IPS DF 4.7 (cell line): ENCODE data around the gene QDPR.
"Not testable (repeated sequence)": the region's sequence is repeated elsewhere in the genome, so short reads cannot be mapped to it uniquely, and the experiment has no call there.

ENCODE experiments used
- DNase-seq: peaks from one replicate; pipeline ENCODE4 v3.0.0-alpha.2; 2013; ENCODE audit warnings: low spot score; ENCODE audit errors: extremely low read depth

QDPR gene

DNA sequence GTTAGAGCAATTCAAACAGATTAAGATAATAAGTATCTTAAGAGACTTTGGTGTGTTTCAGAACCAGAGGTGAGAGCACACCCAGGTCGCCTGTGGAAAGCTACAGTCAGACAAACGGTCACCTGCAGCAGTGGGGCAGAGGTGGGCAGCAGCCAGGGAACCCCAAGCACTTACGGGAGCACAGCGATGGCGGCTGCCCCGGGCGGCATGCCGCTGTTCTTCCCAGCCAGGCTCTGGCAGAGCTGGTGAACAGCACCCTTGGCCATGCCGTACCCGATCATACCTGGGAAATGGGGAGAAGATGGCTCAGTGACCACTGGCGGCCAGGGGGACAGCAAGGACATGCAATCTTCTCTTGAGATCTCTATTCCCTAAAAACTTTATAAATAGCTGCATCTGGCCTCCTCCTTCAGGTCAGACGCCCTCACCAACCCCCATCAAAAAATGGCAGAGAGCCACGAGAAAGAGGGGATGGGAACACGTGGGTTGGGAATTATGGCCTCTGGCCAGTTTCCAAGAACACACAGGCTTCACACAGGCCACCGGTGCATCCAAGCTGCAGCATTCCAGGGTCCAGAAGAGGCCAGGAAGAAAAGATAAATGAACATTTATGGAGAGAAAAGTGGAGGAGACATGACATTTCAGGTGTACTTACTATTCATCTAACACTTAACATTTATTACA, 19.7 kb downstream of the QDPR start:
- no peak for DNase-seq

DNA sequence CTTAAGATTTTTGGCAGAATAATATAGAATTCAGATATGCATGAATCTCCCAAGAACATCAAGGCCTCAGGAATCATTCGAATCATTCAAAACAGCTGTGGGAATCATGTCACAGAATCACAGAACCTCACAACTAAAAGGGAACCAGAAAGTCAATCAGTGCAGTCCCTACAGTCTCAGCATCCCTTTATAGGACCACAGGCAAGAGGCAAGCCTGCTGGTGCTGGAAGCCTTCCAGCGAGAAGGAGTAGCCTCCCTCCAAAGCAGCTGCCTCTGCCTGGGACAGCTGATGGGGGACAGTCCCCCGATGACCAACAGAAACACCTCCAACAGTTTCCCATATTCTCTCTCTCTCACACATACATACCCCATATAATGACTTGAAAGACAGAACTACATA, 20.7 kb downstream of the QDPR start:
- DNase-seq: no peak

GRCh38 chr4:17490575-17491059, 21.3 kb downstream of the QDPR start:
- no peak for DNase-seq

- DNase-seq: no peak
Measured at GRCh38 chr4:17489721-17490120, 22.2 kb downstream of the QDPR start.

- DNase-seq: no peak
Measured at GRCh38 chr4:17489123-17489522, 22.8 kb downstream of the QDPR start.

- no peak for DNase-seq
Measured at GRCh38 chr4:17482716-17483115, 29.2 kb downstream of the QDPR start.

- DNase-seq: no peak
Measured at GRCh38 chr4:17480955-17481354, 30.9 kb downstream of the QDPR start.

GRCh38 chr4:17480210-17480927, 31.5 kb downstream of the QDPR start:
- DNase-seq: no peak

DNA sequence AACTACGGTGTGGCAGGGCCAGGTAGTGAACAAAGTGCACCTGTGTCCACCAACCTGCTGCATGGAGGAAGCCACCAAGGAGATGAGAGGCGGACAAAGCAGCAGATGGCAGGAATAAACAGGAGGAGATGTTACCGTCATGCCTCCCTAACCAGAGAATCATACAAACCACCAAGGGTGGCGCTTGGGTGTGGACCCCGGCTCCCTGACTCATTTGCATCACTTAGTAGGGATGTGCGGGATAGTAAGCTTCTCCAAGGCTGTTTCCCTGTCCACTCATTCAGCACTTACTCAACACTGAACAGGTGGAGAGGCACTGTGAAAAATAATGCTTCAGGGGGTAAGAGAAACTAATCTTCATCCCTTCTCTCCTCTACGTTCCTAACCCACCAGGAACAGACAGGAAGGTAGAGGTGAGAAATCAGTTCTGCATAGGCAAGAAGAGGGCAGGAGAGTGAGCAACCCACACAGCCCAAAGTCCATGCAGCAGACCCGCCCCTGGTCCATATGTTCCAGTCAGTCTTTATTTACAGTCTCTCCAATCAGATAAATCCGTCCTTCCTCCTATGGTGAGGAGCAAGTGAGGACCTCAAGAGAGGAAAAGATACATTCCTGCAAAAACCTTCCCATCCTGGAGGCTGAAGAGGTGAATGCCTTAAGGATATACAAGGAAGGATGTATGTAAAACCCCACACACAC, 34.0 kb downstream of the QDPR start:
- no peak for DNase-seq

DNA sequence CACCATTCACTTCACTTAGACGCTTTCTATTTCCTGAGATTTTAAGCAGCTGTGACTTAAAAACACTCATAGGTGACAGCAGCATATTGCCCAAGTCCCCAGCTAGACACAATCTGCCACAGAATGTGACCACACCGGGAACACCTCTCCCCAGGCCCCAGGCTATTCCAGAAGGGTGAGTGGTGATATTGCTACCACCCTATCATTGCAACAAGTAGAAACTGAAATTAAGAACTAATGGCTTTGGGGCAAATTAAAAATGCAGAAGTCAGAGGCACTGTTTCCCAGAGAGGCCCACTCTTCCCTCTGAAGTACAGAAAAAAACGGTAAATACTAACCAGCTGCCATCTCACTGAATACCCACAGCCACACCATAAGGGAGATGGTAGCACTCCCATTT, 35.0 kb downstream of the QDPR start:
- DNase-seq: no peak

- DNase-seq: no peak
Measured at GRCh38 chr4:17475481-17475880, 36.4 kb downstream of the QDPR start.

- no peak for DNase-seq
Measured at GRCh38 chr4:17469931-17470674, 41.8 kb downstream of the QDPR start.

DNA sequence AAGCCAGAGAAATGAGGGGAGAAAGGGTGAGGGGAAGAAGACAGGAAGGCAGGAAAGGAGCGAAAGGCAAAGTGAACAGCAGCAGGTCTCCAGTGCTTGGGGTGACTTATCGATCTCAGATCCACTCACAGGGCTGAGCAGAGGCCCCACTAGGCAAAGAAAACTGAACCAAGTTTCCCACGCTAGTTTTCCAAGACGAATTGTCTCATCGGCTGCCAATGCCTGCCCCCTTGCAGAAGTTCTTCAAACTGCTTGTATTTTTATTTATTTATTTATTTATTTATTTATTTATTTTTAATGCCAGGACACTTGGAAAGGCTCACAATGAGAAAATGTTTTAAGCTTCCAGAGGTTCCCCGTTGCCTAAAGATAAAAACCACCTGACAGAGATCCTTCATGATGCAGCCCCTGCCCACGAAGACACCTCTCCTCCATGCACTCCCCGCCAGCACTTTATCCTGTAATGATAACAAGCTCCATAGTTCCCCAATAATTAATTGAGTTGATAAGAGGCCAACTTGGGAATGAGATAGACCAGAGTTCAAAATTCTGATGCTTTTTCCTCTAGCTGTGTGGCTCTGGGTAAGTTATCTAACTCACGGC, 43.2 kb downstream of the QDPR start:
- no peak for DNase-seq

DNA sequence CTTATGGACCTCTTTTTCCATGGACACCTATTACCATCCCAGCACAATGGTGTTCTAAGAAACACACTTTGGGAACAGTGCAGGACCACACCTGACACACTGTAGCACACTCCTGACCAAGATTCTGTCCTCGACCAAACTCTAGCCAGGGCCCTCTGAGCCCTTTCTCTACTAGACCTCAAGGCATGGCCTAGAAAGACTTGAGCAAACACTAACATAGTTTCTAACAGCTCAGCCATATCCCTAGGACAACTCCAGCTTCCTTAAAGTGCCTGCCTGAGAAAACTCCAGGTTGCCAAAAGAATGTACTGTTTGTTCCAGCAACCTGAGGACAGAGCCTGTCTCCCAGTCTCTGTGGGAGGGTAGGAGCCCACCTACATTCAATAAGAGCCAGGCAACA, 48.3 kb downstream of the QDPR start:
- no peak for DNase-seq

- DNase-seq: no peak
Measured at GRCh38 chr4:17450269-17450804, 61.6 kb downstream of the QDPR start.

GRCh38 chr4:17448689-17449088, 63.2 kb downstream of the QDPR start:
- no peak for DNase-seq

DNA sequence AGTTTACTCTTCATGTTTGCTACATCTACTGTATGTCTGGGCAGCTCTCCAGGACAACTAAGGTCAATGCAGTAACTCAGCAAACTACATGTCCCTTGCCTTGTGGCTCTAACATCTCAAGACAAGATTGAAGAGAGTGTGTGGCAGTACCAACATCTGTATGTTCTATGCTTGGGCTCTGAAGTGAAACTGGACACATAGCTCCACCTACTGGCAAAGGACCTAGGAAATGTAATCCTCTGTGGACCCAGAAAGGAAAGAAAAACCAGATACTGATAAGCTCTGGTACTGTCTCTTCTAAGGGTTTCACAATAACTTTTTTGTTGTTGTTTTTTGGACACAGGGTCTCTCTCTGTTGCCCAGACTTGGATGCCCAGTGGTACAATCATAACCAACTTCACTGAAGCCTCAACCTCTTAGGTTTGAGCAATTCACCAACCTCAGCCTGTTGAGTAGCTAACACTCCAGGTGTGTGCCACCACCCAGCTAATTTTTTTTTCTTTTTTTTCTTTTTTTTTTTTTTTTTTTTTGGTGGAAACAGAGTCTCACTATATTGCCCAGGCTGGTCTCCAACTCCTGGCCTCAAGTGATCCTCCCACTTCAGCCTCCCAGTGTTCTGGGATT, 64.1 kb downstream of the QDPR start:
- DNase-seq: peak; percentile 64

GRCh38 chr4:17447056-17447455, 64.8 kb downstream of the QDPR start:
- DNase-seq: no peak

DNA sequence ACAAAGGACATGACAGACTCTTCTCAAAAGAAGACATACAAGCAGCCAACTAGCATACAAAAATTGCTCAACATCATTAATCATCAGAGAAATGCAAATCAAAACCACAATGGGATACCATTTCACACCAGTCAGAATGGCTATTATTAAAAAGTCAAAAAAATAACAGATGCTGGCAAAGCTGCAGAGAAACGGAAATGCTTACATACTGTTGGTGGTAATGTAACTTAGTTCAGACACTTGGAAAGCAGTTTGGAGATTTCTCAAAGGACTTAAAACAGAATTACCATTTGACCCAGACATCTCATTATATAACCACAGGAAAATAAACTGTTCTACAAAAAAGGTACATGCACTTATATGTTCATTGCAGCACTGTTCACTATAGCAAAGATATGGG, 69.4 kb downstream of the QDPR start:
- not testable (repeated sequence) for DNase-seq

GRCh38 chr4:17437396-17437795, 74.5 kb downstream of the QDPR start:
- no peak for DNase-seq

- DNase-seq: no peak
Measured at GRCh38 chr4:17436750-17437090, 75.2 kb downstream of the QDPR start.
